H1 (cell line): Measurements from ENCODE around the gene IL24.

Experiments used
- GABPA ChIP-seq: IDR thresholded peaks from 2 replicates; pipeline ENCODE4 v1.6.1; 2011; ENCODE audit warnings: mild to moderate bottlenecking, low read length, moderate library complexity, borderline replicate concordance; ENCODE audit not compliant: insufficient read depth
- POLR2AphosphoS5 ChIP-seq: IDR thresholded peaks from 2 replicates; pipeline ENCODE4 v1.6.1; 2011; ENCODE audit warnings: low read depth, low read length
- SP1 ChIP-seq: IDR thresholded peaks from 2 replicates; pipeline ENCODE4 v1.6.1; 2011; ENCODE audit warnings: low read depth, low read length

DNA sequence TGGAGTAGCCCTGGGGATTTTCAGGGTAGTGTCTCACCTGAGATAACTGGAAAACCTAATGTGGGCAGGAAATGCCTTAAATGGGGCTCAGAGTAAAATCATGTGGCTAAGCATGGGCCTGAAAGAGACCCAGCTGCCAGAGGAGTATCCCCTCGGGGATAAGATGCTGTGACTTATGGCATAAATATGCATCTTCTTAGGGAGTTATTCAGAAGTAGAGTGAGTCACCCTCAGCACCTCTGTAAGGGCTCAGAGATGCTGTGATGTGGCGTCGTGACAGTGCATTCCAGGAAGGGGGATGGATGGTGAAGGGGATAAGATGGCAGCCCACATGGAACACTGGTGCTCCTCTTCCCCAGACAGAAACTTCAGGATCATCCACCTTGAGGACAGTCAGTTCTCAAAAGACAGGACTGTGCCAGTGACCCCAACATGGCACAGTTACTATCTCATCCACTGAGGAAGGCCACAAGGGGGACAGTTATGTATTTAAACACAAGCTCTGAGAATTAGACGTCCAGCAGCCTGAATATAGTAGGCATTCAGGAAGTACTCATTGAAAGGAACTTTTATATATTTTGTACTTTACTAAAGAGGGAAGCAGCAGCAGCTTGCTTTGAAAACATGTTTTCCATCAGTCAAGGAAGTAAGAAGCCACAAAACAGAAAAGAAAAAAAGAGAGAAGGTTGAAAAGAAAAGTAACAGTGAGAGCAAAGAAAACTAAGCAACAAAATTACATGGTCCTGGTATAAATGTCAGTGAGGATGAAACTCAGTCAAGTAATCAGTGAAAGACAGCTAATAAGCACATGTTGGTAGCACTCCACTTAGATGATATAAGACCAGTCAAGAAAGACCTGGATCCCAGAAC, 8.3 kb downstream of the IL24 start:
- TF ChIP-seq POLR2AphosphoS5, result no peak
- no peak for TF ChIP-seq GABPA
- TF ChIP-seq SP1, result no peak
